ENCODE results near the gene PLCG2.

GRCh38 chr16:82008957-82009592, 230.0 kb downstream of the PLCG2 start:
- TF ChIP-seq CTCF (IDR thresholded peaks at IDR 0.05; ENCODE audit: low read depth, low read length) (no peak), POLR2A (IDR thresholded peaks at IDR 0.05; ENCODE audit: extremely low read depth, insufficient read length) (no peak), MAX (IDR thresholded peaks at IDR 0.05; ENCODE audit: low read depth, low read length) (no peak)

Measured in NB4 (cell line).